HG03280 (cell line): ENCODE results near the gene CYP26B1.

Source experiments
- ATAC-seq: cut with Tn5 transposase; IDR thresholded peaks from one replicate; pipeline ENCODE4 v1.9.1; 2021; ENCODE audit warnings: mild to moderate bottlenecking, moderate library complexity; ENCODE audit not compliant: unreplicated experiment

The CYP26B1 gene, protein sequence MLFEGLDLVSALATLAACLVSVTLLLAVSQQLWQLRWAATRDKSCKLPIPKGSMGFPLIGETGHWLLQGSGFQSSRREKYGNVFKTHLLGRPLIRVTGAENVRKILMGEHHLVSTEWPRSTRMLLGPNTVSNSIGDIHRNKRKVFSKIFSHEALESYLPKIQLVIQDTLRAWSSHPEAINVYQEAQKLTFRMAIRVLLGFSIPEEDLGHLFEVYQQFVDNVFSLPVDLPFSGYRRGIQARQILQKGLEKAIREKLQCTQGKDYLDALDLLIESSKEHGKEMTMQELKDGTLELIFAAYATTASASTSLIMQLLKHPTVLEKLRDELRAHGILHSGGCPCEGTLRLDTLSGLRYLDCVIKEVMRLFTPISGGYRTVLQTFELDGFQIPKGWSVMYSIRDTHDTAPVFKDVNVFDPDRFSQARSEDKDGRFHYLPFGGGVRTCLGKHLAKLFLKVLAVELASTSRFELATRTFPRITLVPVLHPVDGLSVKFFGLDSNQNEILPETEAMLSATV

GRCh38 chr2:72147303-72147971 is at the start of gene CYP26B1:
Gene CYP26B1 (minus strand): TSS chr2:72147862. CDS start chr2:72147834, 28 bp downstream.
- ATAC-seq, result no peak

GRCh38 chr2:72193723-72194122 is 46.1 kb upstream of the CYP26B1 start:
- ATAC-seq, result no peak

DNA sequence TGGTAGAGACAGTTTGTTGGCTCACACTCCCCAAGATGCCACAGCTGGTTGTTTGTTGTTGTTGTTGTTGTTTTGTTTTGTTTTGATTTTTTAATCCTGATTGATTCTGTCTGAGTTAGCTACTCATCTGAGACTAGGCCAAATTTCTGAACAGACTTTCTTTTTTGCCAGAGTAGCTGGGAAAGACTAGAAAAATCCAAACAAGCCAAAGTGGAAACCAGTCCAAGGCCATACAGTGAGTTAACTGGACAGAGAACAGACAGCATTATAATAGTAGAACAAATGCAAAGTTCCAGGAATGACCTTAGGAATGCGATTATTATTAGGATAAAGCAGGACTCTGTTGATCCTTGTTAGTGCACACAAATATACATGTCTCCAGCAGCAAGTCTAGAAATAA is 43.8 kb upstream of the CYP26B1 start:
- no peak for ATAC-seq

DNA sequence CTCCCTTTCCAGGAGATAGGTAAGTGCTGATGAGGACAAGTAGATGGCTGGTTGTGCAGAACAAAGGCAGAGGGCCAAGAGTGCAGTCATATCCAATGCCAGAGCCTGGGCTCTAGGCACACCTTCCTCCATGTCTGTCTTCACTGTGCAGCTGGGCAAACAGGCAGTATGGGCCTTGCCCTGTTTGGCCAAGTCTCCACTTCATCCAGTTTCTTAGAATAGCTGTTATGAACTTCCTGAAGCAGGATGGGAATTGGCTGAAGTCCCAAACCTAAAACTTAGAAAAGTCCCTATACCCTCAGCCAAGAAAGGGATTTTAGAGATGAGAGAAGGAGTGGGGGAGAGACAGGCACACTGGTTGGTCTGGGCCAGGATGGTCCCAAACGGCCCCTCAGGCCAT is 37.5 kb upstream of the CYP26B1 start:
- ATAC-seq, result no peak

DNA sequence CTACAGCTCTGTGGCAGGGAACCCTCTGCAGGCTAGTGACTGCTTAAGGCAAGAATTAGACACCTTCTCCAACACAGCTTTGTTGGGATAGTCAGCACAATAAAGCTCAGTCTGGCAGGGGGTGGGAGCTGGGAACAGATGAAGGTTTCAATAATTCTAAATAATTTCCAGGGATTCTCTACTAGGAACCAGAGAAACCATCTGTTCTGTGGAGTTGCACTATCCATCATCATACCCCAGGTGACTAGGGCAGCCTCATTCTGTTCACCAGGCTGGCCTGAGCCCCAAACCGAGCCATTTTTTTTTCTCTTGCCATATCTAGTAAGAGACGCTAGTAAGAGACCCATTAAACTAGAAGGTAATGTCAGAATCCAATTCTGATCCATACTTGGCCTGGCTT is 35.8 kb upstream of the CYP26B1 start:
- no peak for ATAC-seq

DNA sequence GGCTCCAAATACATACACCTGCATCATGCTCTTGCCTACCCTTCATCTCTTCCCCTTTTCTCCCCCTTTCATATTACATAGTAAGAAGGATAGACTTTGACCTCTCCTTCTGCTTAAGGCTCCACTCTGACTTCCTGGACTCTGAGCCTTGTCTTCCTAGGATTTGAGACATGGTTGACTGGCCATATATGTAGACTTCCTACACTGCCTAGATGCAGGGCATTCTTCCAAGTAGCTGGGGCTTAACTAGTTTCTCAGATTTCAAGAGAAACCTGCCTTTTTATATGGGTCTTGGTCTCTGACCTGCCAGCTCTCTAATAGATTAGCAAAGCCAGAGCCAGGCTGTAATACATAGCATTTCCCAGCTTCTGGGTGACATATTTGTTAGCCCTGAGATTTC is 35.4 kb upstream of the CYP26B1 start:
- no peak for ATAC-seq

GRCh38 chr2:72182547-72182946 is 34.9 kb upstream of the CYP26B1 start:
- ATAC-seq, result no peak

DNA sequence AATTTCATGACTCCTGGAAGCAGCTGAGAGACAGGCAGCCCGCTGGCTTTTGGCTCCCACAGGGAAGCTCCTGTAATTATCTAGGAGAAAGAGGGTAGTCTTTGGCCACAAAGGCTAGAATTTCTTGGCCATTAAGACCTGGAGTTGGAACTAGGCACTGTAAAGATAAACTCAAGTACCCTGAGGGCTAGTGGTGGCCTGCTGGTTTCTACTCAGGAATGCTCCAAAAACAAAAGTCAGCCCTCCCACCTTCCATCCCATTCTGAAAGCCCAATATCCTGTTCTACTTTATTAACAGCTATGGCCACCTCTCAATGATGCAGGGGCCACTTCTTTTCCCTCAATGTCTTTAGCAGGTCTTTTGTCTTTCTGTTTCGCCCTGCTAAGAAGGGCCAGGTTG is 34.0 kb upstream of the CYP26B1 start:
- no peak for ATAC-seq

GRCh38 chr2:72180351-72180750 is 32.7 kb upstream of the CYP26B1 start:
- ATAC-seq, result no peak

GRCh38 chr2:72178551-72178950 is 30.9 kb upstream of the CYP26B1 start:
- no peak for ATAC-seq

DNA sequence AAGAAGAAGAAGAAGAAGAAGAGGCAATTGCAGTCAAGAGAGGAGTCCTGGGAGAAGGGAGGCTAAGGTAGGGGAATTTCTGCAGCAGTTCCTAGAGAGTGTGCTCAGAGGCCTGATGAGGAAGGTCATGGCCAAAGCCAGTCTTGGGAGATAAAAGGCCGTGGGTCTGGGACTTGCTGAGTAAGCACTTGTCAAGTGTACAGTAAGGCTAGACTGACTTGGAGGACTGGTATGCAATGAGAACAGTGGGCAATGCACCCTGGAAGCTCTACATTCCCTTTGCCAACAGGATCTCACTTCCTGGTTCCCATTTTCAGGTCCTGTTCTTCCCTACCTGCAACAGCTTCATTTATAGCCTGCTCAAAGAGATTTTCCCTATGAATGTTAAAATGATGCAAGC is 28.6 kb upstream of the CYP26B1 start:
- ATAC-seq, result no peak

- no peak for ATAC-seq
Measured at GRCh38 chr2:72175636-72176035, 28.0 kb upstream of the CYP26B1 start.

GRCh38 chr2:72173640-72174321 is 26.1 kb upstream of the CYP26B1 start:
- ATAC-seq, result no peak

DNA sequence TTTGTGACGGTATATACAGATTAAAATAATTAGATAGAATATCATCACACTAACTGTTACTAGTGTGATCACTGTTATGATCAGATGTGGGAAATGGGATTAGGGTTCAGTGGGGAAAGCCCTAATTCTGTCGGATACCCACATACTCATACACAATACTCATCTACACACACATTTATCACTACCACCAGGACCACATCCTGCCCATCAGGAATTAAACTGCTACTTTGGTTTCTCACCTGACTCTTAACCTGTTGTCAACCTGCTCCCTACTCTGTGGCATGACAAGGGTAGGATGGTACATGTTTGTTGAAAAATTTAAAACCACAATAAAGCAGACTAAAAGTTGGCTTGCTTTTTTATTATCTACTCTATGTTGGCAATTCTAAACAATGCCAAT is 24.8 kb upstream of the CYP26B1 start:
- ATAC-seq, result no peak

- no peak for ATAC-seq
Measured at GRCh38 chr2:72166279-72166678, 18.6 kb upstream of the CYP26B1 start.

- ATAC-seq, result no peak
Measured at GRCh38 chr2:72165792-72166191, 18.1 kb upstream of the CYP26B1 start.

DNA sequence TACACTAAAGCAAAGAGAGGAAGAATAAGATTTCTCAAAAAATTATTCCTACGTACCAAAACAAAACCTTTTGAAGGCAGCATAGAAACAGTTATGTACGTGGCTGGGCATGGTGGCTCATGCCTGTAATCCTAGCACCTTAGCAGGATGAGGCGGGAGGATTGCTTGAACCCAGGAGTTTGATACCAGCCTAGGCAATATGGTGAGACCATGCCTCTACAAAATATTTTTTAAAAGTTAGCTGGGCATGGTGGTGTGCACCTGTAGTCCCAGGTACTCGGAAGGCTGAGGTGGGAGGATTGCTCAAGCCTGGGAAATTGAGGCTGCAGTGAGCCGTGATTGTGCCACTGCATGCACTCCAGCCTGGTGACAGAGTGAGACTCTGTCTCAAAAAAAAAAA is 14.9 kb upstream of the CYP26B1 start:
- no peak for ATAC-seq

GRCh38 chr2:72159211-72159993 is 11.7 kb upstream of the CYP26B1 start:
- ATAC-seq, result no peak

DNA sequence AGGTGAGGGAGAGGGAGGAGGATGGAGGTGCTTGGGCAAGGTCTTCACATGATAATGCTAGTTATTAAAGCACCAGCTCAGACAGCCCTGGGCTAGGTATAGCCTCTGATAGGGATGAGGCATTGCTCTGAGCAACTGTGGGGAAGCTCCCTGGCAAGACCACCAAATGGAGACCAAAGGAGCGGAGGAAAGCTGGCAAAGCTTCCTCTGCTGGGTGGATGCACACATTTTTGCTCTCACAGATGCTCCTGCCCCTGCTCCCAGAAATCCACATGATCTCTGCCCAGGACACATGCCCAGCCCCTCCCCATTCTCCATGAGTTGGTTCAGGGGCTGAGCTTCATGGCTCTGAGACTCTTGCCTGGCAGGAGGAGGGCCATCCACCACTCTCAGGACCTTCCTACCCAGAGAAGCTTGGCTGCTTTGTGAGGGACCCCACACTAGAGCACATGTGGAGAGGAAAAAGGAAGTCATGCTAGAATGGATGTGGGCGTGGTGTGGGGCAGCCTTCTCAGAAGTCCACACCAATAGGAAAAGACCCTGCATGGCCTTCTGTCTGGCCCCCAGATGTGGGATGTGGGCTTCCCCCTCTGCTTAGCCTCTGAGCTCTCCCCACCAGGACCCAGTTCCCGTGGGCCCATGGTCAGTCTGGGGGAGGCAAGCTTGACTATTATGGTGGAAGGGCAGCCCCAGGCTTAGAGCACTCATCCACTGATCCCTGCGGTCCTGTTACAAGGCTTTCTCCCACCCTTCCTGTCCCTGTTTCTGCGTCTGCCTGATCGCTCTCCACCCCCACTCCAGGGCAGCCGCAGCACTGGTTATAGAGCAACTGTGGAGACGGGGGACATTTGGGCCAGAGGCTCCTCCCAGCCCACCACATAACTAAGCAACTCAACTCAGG is 10.5 kb upstream of the CYP26B1 start:
- no peak for ATAC-seq

- no peak for ATAC-seq
Measured at GRCh38 chr2:72156872-72157271, 9.2 kb upstream of the CYP26B1 start.
